AG09309 (cell line): ENCODE data around the gene CST6.

ENCODE experiments used
- DNase-seq: peaks from one replicate; pipeline ENCODE4 v3.0.0-alpha.2; 2010; ENCODE audit warnings: low read depth
- H3K4me3 ChIP-seq: 2 replicates; pipeline ENCODE4 v1.5.1; 2011; ENCODE audit warnings: mild to moderate bottlenecking, low read depth, low read length, moderate library complexity; ENCODE audit not compliant: control insufficient read depth
- TF ChIP-seq, protein P1 (sequence below): IDR thresholded peaks from 2 replicates; pipeline ENCODE4 v1.5.1; 2011; ENCODE audit warnings: mild to moderate bottlenecking, low read depth, low read length, inconsistent platforms; ENCODE audit not compliant: insufficient read depth, control insufficient read depth; ENCODE audit errors: missing control alignments

Gene CST6

DNA sequence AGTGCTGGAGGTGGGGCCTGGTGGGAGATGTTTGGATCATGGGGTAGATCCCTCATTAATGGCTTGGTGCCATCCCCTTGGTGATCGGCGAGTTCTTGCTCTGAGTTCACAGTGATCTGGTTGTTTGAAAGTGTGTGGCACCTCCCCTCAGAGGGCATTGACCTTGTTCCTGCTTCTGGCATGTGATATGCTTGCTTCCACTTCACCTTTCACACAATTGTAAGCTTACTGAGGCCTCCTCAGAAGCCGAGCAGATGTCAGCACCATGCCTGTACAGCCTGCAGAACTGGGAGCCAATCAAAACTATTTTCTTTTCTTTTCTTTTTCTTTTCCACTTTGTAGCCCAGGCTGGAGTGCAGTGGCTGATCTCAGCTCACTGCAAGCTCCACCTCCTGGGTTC, 25.5 kb downstream of the CST6 start:
- TF ChIP-seq, protein P1, sequence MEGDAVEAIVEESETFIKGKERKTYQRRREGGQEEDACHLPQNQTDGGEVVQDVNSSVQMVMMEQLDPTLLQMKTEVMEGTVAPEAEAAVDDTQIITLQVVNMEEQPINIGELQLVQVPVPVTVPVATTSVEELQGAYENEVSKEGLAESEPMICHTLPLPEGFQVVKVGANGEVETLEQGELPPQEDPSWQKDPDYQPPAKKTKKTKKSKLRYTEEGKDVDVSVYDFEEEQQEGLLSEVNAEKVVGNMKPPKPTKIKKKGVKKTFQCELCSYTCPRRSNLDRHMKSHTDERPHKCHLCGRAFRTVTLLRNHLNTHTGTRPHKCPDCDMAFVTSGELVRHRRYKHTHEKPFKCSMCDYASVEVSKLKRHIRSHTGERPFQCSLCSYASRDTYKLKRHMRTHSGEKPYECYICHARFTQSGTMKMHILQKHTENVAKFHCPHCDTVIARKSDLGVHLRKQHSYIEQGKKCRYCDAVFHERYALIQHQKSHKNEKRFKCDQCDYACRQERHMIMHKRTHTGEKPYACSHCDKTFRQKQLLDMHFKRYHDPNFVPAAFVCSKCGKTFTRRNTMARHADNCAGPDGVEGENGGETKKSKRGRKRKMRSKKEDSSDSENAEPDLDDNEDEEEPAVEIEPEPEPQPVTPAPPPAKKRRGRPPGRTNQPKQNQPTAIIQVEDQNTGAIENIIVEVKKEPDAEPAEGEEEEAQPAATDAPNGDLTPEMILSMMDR: no peak
- no peak for DNase-seq
- no peak overlapping the region for H3K4me3 ChIP-seq

DNA sequence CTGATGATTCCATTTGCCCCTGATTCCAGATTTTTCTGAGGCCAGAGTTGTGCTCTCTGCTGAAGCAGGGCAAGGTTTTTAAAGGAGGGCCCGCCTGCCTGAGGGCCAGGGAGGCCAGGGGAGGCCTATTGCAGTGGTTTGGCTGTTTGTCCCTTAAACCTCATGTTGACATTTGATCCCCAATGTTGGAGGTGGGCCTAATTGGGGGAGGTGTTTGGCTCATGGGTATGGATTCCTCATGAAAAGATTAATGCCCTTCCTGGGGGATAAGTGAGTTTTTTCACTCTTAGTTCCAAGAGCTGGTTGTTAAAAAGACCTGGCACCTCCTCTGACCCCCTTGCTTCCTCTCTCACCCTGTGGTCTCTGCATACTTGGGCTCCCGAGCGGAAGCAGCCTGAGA, 28.0 kb downstream of the CST6 start:
- no peak for DNase-seq
- TF ChIP-seq, protein P1: no peak
- H3K4me3 ChIP-seq: no peak overlapping the region

DNA sequence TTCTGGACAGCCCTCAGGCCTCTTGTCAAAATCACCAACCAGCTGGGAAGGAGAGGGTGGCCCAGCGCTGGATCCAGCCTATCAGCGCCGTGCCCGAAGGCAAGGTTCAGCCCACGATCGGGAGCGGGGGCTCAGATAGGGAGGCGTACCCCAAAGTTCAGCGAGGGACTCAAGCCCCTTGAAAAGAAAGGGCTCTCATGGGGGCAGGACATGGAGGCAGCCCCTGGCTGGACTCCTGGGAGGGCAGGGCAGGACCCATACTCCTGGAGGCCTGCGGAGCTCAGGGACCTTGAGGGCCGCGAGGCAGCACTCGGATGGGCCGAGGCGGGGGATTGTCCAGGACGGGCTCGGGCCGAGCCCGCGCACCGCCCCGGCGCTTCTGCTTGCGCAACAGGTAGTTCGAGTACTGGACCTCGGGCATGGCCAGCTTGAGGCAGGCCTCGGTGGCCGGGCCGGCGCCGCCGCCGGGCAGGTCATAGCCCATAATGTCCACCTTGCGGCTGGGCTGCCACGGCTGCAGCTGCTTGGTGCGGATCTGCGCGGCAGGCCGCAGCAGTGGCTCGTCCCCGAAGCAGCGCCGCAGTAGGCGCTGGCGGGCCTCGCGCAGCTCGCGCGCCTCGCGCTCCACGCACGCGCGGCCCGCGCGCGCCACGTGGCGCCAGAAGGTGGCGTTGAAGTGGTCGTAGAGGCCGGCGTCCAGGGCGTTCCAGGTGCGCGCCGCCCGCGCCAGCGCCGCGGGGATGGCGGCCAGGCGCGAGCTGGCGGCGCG, 30.6 kb downstream of the CST6 start:
- TF ChIP-seq, protein P1: no peak
- no peak for DNase-seq

DNA sequence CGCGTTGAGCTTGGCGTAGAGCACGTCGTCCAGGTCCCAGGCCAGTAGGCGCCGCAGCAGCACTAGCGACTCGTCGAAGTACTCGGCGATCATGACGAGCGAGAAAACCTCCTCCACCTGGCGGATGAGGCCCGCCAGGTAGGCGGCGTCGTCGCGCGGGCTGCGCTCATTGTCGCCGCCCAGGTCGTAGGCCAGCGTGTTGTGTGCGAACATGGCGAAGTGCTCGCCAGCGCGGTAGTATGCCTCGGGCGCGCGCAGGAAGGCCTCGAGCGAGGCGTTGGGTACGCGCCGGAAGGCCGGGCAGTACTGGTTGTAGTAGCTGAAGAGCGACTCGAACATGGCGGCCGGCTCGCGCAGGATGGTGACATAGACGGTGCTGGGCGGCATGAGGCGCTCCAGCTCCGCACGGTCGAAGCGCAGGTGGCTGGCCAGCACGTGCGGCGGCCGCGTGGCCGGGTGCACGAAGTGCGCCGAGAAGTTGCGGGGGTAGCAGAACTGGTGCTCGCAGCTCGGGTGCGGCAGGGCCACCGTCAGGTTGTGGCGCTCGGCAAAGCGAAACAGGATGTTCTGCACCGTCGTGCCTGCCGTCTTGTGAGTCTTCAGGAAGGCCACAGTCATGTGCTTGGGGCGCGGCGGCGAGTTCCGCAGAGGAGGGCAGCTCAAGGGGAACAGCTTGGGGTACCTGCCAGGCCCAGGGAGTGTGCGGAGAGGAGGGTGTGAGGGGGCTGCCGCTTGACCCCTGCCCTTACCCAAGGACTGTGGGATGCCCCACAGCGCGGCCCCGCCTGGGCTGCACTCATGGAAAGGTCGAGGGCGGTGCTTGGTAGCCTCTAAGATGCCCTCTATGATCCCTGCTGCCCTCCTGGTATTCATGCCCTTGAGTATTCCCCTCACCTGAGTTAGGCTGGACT, 31.4 kb downstream of the CST6 start:
- TF ChIP-seq, protein P1: no peak
- DNase-seq: no peak
- no peak overlapping the region for H3K4me3 ChIP-seq

More for the DNA sequence above, 30.6 kb downstream of the CST6 start:
- H3K4me3 ChIP-seq: no peak overlapping the region

DNA sequence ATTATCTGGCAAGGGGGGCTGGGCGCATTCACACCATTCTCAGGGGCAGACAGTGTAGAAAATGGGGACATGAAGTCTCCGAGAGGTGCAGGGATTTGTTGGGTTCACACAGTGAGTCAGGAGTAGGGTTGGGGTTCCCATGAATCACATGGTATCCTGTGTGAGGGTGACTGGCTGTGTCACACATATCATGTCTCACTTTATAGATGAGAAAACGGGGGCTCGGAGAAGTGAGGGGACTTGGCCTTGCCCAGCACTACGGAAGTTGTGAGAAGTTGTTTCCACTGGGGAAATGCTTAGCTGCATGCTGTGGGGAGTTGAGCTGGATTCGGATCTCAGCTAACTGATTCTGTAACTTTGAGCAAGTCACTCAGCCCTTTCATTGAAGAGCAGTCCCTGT, 32.9 kb downstream of the CST6 start:
- H3K4me3 ChIP-seq: no peak overlapping the region
- DNase-seq: no peak
- TF ChIP-seq, protein P1: no peak

DNA sequence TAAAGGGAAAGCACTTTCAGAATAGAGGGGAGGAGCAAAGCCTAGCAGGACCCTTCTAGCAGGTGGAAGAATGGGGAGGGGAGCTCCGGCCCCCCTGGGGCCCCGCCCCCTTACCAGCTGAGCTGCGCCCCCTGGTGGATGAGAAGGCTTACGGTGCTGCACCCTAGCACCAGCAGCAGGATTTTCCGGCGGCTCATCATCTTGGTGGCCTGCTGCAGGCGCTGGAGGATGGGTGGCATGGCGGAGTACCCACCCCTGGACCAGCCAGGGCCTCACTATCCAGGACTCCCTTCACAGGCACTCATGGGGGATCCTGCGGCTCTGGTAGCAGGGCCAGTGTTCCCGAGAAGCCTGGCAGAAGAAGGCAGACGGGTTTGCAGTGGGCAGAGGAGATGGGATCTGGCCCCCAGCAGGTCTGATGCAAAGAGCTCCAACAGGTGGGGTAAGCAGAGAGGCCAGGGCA, 33.4 kb downstream of the CST6 start:
- no peak overlapping the region for H3K4me3 ChIP-seq
- no peak for DNase-seq
- TF ChIP-seq, protein P1: peak; percentile 96
